SK-N-SH (cell line): Measurements from ENCODE around the gene PTPRD. TPM values are rescaled to one million over a fixed set of nuclear protein-coding genes. Genes with fewer than 3 reads are reported as not detected.

Source experiments
- CTCF ChIA-PET: fragments of 300-600, 350-600 bp; formaldehyde crosslinking; extraction: SDS; loops from one replicate; lab custom pipeline; 2021; lab: Yijun Ruan, JAX
- POLR2A ChIA-PET: fragments of 350-600 bp; sonication (Branson Sonifier 250); formaldehyde crosslinking; extraction: SDS; loops from one replicate; lab custom pipeline; 2020; ENCODE audit warnings: antibody characterized with exemption, inconsistent platforms; lab: Yijun Ruan, JAX
- DNase-seq: peaks from one replicate; pipeline ENCODE4 v3.0.0; 2012
- H2AFZ ChIP-seq: fragments of 200-600 bp; sonication (generic); 2 replicates; pipeline ENCODE4 v1.8.1; 2016; ENCODE audit warnings: antibody characterized with exemption, mild to moderate bottlenecking, low read depth
- H3F3A ChIP-seq: fragments of 200-600 bp; sonication (generic); replicated peaks from 2 replicates; pipeline ENCODE3; 2016; ENCODE audit warnings: antibody characterized with exemption, mild to moderate bottlenecking; ENCODE audit not compliant: insufficient read depth
- H3K27ac ChIP-seq, 2 experiments: fragments of 200-500 bp in 1 of 2; fragments of 200-600 bp in 1 of 2; sonication (Bioruptor generic) in 1 of 2; sonication (generic), shearing (Covaris generic) in 1 of 2; 2 replicates each; pipeline versions ENCODE4 v1.5.1 to v1.6.1; 2014 to 2016; ENCODE audit warnings: low read depth in 2 of 2, inconsistent platforms in 1 of 2, low read length in 1 of 2, mild to moderate bottlenecking in 1 of 2, mixed read lengths in 1 of 2
- H3K27me3 ChIP-seq: fragments of 200-600 bp; sonication (generic), shearing (Covaris generic); 2 replicates; pipeline ENCODE4 v1.6.1; 2016; ENCODE audit warnings: mixed run types; ENCODE audit not compliant: insufficient read depth
- H3K36me3 ChIP-seq, 2 experiments: fragments of 200-500 bp in 1 of 2; fragments of 200-600 bp in 1 of 2; sonication (Bioruptor generic) in 1 of 2; sonication (generic) in 1 of 2; replicated peaks in 1 of 2; 2 replicates each; pipeline versions ENCODE3 to v1.5.1; 2014 to 2016; ENCODE audit warnings: low read length in 1 of 2, mild to moderate bottlenecking in 1 of 2; ENCODE audit not compliant: insufficient read depth in 2 of 2, control insufficient read depth in 1 of 2
- H3K4me1 ChIP-seq, 2 experiments: fragments of 200-500 bp in 1 of 2; fragments of 200-600 bp in 1 of 2; sonication (Bioruptor generic) in 1 of 2; sonication (generic), shearing (Covaris generic) in 1 of 2; 2 replicates each; pipeline versions ENCODE4 v1.5.1 to v1.6.1; 2014 to 2016; ENCODE audit warnings: low read depth in 1 of 2, low read length in 1 of 2, mixed run types in 1 of 2; ENCODE audit not compliant: insufficient read depth in 2 of 2, control insufficient read depth in 1 of 2
- H3K4me2 ChIP-seq: fragments of 200-600 bp; sonication (generic), shearing (Covaris generic); 2 replicates; pipeline ENCODE4 v1.6.1; 2017; ENCODE audit warnings: mixed run types
- H3K4me3 ChIP-seq, 2 experiments: fragments of 200-500 bp in 1 of 2; fragments of 200-600 bp in 1 of 2; sonication (Bioruptor generic) in 1 of 2; sonication (generic), shearing (Covaris generic) in 1 of 2; 2 replicates each; pipeline versions ENCODE4 v1.5.1 to v1.8.1; 2014 to 2016; ENCODE audit warnings: low read depth in 2 of 2, inconsistent platforms in 1 of 2, low read length in 1 of 2, mild to moderate bottlenecking in 1 of 2, mixed read lengths in 1 of 2, moderate library complexity in 1 of 2
- H3K79me2 ChIP-seq: fragments of 200-600 bp; sonication (generic); 2 replicates; pipeline ENCODE4 v1.8.1; 2017; ENCODE audit warnings: mild to moderate bottlenecking; ENCODE audit not compliant: insufficient read depth
- H3K9ac ChIP-seq: fragments of 200-600 bp; sonication (generic); 2 replicates; pipeline ENCODE4 v1.6.1; 2017; ENCODE audit warnings: mixed run types
- H3K9me2 ChIP-seq: fragments of 200-600 bp; sonication (generic); 2 replicates; pipeline ENCODE4 v1.6.1; 2017; ENCODE audit warnings: mixed run types
- H3K9me3 ChIP-seq: fragments of 200-600 bp; sonication (generic); 2 replicates; pipeline ENCODE4 v1.6.1; 2017; ENCODE audit warnings: mixed run types, mild to moderate bottlenecking, moderate library complexity
- H4K20me1 ChIP-seq: fragments of 200-600 bp; sonication (generic); 2 replicates; pipeline ENCODE4 v1.6.1; 2017; ENCODE audit warnings: mild to moderate bottlenecking, mixed run types; ENCODE audit not compliant: insufficient read depth
- CHD2 ChIP-seq: fragments of 150-350 bp; IDR thresholded peaks from 2 replicates; pipeline ENCODE4 v1.6.1; 2018; ENCODE audit warnings: low read length; ENCODE audit not compliant: partially characterized antibody
- ELF1 ChIP-seq: IDR thresholded peaks from 2 replicates; pipeline ENCODE4 v1.4.0; 2012
- FOXJ3 ChIP-seq: sonication (generic); formaldehyde crosslinking; IDR thresholded peaks from 2 replicates; pipeline ENCODE4 v1.5.1; 2020; ENCODE audit warnings: mild to moderate bottlenecking, missing genetic modification reagents
- FOXM1 ChIP-seq: IDR thresholded peaks from 2 replicates; pipeline ENCODE4 v1.4.0; 2012; ENCODE audit warnings: low read depth, mild to moderate bottlenecking
- JUND ChIP-seq: IDR thresholded peaks from 2 replicates; pipeline ENCODE4 v1.4.0; 2012
- MEF2A ChIP-seq: IDR thresholded peaks from 2 replicates; pipeline ENCODE4 v1.4.0; 2012; ENCODE audit warnings: low read depth, borderline replicate concordance
- MXI1 ChIP-seq: IDR thresholded peaks from 2 replicates; pipeline ENCODE4 v1.6.1; 2012; ENCODE audit warnings: mild to moderate bottlenecking, low read depth, low read length, improper control_type of control experiment
- SIN3A ChIP-seq: IDR thresholded peaks from 2 replicates; pipeline ENCODE4 v1.6.1; 2012; ENCODE audit warnings: low read depth, mild to moderate bottlenecking, low read length, moderate library complexity, borderline replicate concordance
- SMC3 ChIP-seq: IDR thresholded peaks from 2 replicates; pipeline ENCODE4 v1.6.1; 2012; ENCODE audit warnings: low read depth, low read length, improper control_type of control experiment
- YY1 ChIP-seq: IDR thresholded peaks from 2 replicates; pipeline ENCODE4 v1.4.0; 2012; ENCODE audit warnings: low read depth, mild to moderate bottlenecking
- WGBS: methylation state at CpG from one replicate; pipeline ENCODE4 v1.1.6; 2017; ENCODE audit warnings: low lambda C conversion rate; 5-methylcytosine and 5-hydroxymethylcytosine counted together
- polyA plus RNA-seq, 3 experiments: library from polyadenylated mRNA; depleted of rRNA; stranded (reverse); fragments of >200 nt; gene quantifications; 2 replicates each; pipeline ENCODE4 v1.2.3, GENCODE V29; 2012
- TF ChIP-seq, protein P1 (sequence below): IDR thresholded peaks from 2 replicates; pipeline ENCODE4 v1.4.0; 2012; ENCODE audit warnings: low read depth, borderline replicate concordance
- TF ChIP-seq, protein P2 (sequence below): IDR thresholded peaks from 2 replicates; pipeline ENCODE4 v1.4.0; 2012; ENCODE audit warnings: low read depth
- TF ChIP-seq, protein P3 (sequence below): fragments of 200-600 bp; sonication (generic); IDR thresholded peaks from 2 replicates; pipeline ENCODE4 v1.6.1; 2017; ENCODE audit warnings: antibody characterized with exemption, mild to moderate bottlenecking, moderate library complexity
- TF ChIP-seq, protein P4 (sequence below): IDR thresholded peaks from 2 replicates; pipeline ENCODE4; 2012
- TF ChIP-seq, protein P5 (sequence below): fragments of 150-350 bp; IDR thresholded peaks from 2 replicates; pipeline ENCODE4 v1.6.1; 2017; ENCODE audit warnings: antibody characterized with exemption, low read length, low read depth, borderline replicate concordance

The PTPRD gene
- polyA plus RNA-seq, 1 of the 3 experiments (the other 2 are of a cell fraction), result 0.15 TPM

DNA sequence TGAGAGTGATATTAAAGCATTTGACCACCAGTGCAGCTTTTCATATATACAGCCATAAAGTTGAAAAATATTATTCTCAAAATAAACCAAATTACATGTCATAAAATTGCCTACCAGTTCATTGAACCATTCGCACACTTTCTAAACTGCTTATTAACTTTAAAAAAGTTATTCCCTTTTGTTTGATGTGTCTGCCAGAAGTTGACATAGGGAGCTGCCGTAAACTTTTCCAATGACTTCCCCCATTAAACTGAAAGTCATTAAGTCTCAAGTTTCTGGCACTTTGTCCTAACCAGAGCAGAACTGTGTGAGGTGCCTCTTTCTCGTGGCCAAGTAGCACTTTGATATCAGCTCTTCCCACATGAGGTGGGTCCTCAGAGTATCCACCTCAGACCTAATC is 2231.2 kb downstream of the PTPRD start:
- no peaks in the 10 kb centered on the region for H3K79me2 ChIP-seq
- no peaks in the 10 kb centered on the region for H3F3A ChIP-seq
- H2AFZ ChIP-seq, result no peak overlapping the region
- no peak for DNase-seq
- H3K4me2 ChIP-seq, result no peak overlapping the region
- H3K27ac ChIP-seq, result no peak overlapping the region
- CTCF ChIA-PET, result interaction anchor here (0.9 to 1.4 kb wide), 2 partner anchors 19 to 26 kb away, joined by 3 read pairs; no protein-coding TSS in a partner anchor
- H3K9ac ChIP-seq, result no peak overlapping the region
- no peak overlapping the region for H3K4me3 ChIP-seq
- POLR2A ChIA-PET, result no interaction called here
- 47% methylated on average over 3 of the region's 3 CpGs for WGBS
- H3K36me3 ChIP-seq, result no peaks in the 10 kb centered on the region
- H3K4me1 ChIP-seq, result no peaks in the 10 kb centered on the region
- TF ChIP-seq, protein P1, sequence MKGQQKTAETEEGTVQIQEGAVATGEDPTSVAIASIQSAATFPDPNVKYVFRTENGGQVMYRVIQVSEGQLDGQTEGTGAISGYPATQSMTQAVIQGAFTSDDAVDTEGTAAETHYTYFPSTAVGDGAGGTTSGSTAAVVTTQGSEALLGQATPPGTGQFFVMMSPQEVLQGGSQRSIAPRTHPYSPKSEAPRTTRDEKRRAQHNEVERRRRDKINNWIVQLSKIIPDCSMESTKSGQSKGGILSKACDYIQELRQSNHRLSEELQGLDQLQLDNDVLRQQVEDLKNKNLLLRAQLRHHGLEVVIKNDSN, result no peak
- TF ChIP-seq JUND (no peak), SIN3A (no peak), MEF2A (no peak), MXI1 (no peak), YY1 (no peak)
- TF ChIP-seq, protein P2, sequence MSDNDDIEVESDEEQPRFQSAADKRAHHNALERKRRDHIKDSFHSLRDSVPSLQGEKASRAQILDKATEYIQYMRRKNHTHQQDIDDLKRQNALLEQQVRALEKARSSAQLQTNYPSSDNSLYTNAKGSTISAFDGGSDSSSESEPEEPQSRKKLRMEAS, result no peak
- TF ChIP-seq, all 33 proteins: peak for 0
- H3K9me3 ChIP-seq, result no peaks in the 10 kb centered on the region
- 0 out of 2 replicates have a peak, but pooled peaks cover 3% of the 10 kb centered on the region for H3K9me2 ChIP-seq
- no peaks in the 10 kb centered on the region for H3K27me3 ChIP-seq
- no peaks in the 10 kb centered on the region for H4K20me1 ChIP-seq

DNA sequence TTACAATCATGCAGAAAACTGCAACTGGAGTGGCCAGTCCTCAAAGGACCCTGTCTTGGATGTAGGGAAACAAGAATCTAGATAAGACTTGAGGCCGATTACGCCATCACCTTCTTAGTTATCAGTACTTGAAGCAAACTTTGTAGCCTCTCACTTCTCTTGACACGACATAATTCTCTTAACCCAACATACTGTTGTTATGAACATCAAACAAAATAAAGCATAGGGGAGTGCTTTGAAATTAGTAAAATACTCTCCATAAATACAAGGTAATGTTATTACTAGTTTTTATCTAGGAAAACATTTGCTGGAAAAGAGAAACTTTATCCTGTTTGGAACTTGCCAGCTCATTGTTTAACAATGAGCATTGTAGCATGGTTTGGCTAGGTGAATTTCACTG is 2238.3 kb downstream of the PTPRD start:
- Histone ChIP-seq H3K9ac (no peak overlapping the region), H3K9me3 (no peaks in the 10 kb centered on the region), H3K9me2 (0 out of 2 replicates have a peak, but pooled peaks cover 3% of the 10 kb centered on the region), H3K27me3 (no peaks in the 10 kb centered on the region), H3K27ac (no peak overlapping the region), H3F3A (no peaks in the 10 kb centered on the region), H4K20me1 (no peaks in the 10 kb centered on the region), H2AFZ (no peak overlapping the region), H3K79me2 (no peaks in the 10 kb centered on the region), H3K4me2 (no peak overlapping the region), H3K4me1 (no peaks in the 10 kb centered on the region), H3K36me3 (no peaks in the 10 kb centered on the region), H3K4me3 (no peak overlapping the region)
- TF ChIP-seq JUND (no peak), SMC3 (no peak), ELF1 (no peak), FOXM1 (no peak), CHD2 (no peak), FOXJ3 (no peak)
- TF ChIP-seq, protein P3, sequence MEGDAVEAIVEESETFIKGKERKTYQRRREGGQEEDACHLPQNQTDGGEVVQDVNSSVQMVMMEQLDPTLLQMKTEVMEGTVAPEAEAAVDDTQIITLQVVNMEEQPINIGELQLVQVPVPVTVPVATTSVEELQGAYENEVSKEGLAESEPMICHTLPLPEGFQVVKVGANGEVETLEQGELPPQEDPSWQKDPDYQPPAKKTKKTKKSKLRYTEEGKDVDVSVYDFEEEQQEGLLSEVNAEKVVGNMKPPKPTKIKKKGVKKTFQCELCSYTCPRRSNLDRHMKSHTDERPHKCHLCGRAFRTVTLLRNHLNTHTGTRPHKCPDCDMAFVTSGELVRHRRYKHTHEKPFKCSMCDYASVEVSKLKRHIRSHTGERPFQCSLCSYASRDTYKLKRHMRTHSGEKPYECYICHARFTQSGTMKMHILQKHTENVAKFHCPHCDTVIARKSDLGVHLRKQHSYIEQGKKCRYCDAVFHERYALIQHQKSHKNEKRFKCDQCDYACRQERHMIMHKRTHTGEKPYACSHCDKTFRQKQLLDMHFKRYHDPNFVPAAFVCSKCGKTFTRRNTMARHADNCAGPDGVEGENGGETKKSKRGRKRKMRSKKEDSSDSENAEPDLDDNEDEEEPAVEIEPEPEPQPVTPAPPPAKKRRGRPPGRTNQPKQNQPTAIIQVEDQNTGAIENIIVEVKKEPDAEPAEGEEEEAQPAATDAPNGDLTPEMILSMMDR, result no peak
- TF ChIP-seq, protein P4, sequence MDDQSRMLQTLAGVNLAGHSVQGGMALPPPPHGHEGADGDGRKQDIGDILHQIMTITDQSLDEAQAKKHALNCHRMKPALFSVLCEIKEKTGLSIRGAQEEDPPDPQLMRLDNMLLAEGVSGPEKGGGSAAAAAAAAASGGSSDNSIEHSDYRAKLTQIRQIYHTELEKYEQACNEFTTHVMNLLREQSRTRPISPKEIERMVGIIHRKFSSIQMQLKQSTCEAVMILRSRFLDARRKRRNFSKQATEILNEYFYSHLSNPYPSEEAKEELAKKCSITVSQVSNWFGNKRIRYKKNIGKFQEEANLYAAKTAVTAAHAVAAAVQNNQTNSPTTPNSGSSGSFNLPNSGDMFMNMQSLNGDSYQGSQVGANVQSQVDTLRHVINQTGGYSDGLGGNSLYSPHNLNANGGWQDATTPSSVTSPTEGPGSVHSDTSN, result no peak
- TF ChIP-seq, protein P1, result no peak
- TF ChIP-seq, protein P5, sequence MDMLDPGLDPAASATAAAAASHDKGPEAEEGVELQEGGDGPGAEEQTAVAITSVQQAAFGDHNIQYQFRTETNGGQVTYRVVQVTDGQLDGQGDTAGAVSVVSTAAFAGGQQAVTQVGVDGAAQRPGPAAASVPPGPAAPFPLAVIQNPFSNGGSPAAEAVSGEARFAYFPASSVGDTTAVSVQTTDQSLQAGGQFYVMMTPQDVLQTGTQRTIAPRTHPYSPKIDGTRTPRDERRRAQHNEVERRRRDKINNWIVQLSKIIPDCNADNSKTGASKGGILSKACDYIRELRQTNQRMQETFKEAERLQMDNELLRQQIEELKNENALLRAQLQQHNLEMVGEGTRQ, result no peak
- no peak for DNase-seq
- WGBS, result 81% methylated on average over 3 of the region's 3 CpGs
- CTCF ChIA-PET, result no interaction called here
- POLR2A ChIA-PET, result no interaction called here
